ENCODE results near the gene RNASE7. TPM values are rescaled to one million over a fixed set of nuclear protein-coding genes. Genes with fewer than 3 reads are reported as not detected.
A peak's percentile ranks its signal among the peaks of the same experiment; 100 is the strongest.

RNASE7 gene
- total RNA-seq, 1 experiment from 2014 or later, result not detected

DNA sequence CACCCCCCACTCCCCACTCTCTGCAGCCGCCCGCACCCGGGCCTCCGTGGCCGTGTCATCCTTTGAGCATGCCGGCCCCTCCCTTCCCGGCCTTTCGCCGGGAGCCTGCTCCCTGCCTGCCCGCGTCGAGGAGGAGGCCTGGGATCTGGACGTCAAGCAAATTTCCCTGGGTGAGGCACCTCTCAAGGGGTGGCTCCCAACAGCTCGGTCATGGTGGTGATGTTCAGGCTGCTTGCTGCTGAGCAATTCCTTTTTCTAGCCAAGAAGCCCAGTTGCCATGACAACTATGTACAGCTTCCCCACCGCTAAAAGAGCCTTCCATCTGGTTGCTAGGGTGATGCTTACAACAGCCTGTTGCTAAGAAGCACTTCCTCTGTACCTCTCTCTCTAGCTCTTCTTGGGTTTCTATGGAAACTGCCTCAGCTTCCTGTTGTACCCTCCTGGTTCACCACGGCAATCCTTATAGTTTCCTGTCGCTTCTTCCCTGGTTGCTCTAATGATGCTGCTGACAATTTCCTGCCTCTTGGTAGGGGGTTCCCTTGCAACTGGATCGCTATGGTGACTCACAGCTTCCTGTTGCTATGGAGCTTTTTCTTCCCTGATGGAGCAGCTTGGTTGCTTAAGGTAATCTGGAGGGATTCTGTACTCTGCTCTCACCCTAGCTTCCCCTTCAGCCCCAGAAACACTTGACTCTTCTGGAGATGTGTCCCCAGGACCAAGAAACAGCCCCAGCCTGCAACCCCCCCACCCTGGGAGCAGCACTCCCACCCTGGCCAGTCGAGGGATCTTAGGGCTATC is 45.3 kb downstream of the RNASE7 start:
- Histone ChIP-seq H3K9ac (ENCODE audit: low read length) (no peak overlapping the region), H3K4me1 (ENCODE audit: low read length) (0 out of 2 replicates have a peak, but pooled peaks cover 3% of the 10 kb centered on the region), H3K27ac (ENCODE audit: low read length) (no peak overlapping the region), H3K4me3 (ENCODE audit: low read length) (no peak overlapping the region), H3K9me2 (replicated peaks; ENCODE audit: insufficient read depth, low read length) (no peaks in the 10 kb centered on the region), H2AFZ (ENCODE audit: low read length) (no peak overlapping the region), H3K79me2 (ENCODE audit: low read length) (no peaks in the 10 kb centered on the region), H3K27me3 (ENCODE audit: low read length) (no peaks in the 10 kb centered on the region), H3K9me3 (ENCODE audit: low read length) (no peaks in the 10 kb centered on the region), H3K36me3 (ENCODE audit: insufficient read depth, low read length) (no peaks in the 10 kb centered on the region), H4K20me1 (ENCODE audit: insufficient read depth, low read depth, low read length) (no peaks in the 10 kb centered on the region), H3K4me2 (ENCODE audit: low read depth, low read length, poor library complexity, severe bottlenecking) (no peak overlapping the region)
- peak; percentile 84 for DNase-seq

DNA sequence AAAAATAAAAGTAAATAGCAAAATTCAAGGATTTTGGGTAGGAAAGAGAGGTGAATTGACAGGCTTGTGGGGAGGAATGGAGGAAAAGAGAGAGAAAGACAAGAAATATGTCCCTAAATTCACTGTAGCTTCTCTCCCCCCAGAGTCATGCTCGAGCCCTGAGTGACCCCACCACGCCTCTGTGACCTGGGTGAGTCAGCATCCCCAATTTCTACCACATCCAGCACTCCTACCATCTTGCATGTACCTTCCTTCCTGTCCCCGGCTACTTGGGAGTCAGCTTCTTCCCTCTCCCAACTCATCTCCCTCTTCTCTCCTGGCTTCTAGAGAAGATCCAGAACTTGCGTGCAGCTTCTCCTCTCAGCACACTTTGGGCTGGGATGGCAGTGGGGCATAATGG is 46.5 kb downstream of the RNASE7 start:
- Histone ChIP-seq H3K36me3 (ENCODE audit: insufficient read depth, low read length) (no peaks in the 10 kb centered on the region), H2AFZ (ENCODE audit: low read length) (no peak overlapping the region), H3K4me1 (ENCODE audit: low read length) (0 out of 2 replicates have a peak, but pooled peaks cover 3% of the 10 kb centered on the region), H3K9me2 (replicated peaks; ENCODE audit: insufficient read depth, low read length) (no peaks in the 10 kb centered on the region), H3K79me2 (ENCODE audit: low read length) (no peaks in the 10 kb centered on the region), H4K20me1 (ENCODE audit: insufficient read depth, low read depth, low read length) (peaks cover under 1% of the 10 kb centered on the region; the same call in 1 of the 2 replicates), H3K9me3 (ENCODE audit: low read length) (no peaks in the 10 kb centered on the region), H3K4me2 (ENCODE audit: low read depth, low read length, poor library complexity, severe bottlenecking) (no peak overlapping the region), H3K4me3 (ENCODE audit: low read length) (no peak overlapping the region), H3K9ac (ENCODE audit: low read length) (no peak overlapping the region), H3K27me3 (ENCODE audit: low read length) (no peaks in the 10 kb centered on the region), H3K27ac (ENCODE audit: low read length) (no peak overlapping the region)
- no peak for DNase-seq

DNA sequence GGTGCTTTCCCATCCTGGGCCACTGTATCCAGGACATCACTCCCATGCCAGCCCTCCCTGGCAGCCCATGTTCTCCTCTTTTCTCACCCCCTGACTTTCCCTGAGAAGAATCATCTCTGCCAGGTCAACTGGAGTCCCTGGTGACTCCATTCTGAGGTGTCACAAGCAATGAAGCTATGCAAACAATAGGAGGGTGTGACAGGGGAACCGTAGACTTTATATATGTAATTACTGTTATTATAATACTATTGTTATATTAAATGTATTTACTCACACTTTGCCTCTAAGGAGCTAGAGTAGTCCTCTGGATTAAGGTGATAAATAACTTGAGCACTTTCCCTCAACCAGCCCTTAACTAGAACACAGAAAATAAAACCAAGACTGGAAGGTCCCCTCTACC is 47.1 kb downstream of the RNASE7 start:
- no peak overlapping the region for H3K4me2 ChIP-seq (ENCODE audit: low read depth, low read length, poor library complexity, severe bottlenecking)
- no peaks in the 10 kb centered on the region for H3K79me2 ChIP-seq (ENCODE audit: low read length)
- H3K27me3 ChIP-seq (ENCODE audit: low read length), result no peaks in the 10 kb centered on the region
- no peak overlapping the region for H3K27ac ChIP-seq (ENCODE audit: low read length)
- H3K4me3 ChIP-seq (ENCODE audit: low read length), result no peak overlapping the region
- H2AFZ ChIP-seq (ENCODE audit: low read length), result no peak overlapping the region
- no peak overlapping the region for H3K9ac ChIP-seq (ENCODE audit: low read length)
- H3K4me1 ChIP-seq (ENCODE audit: low read length), result 0 out of 2 replicates have a peak, but pooled peaks cover 3% of the 10 kb centered on the region
- no peak for DNase-seq
- H4K20me1 ChIP-seq (ENCODE audit: insufficient read depth, low read depth, low read length), result peaks cover 6% of the 10 kb centered on the region; the same call in 1 of the 2 replicates
- H3K36me3 ChIP-seq (ENCODE audit: insufficient read depth, low read length), result no peaks in the 10 kb centered on the region
- no peaks in the 10 kb centered on the region for H3K9me3 ChIP-seq (ENCODE audit: low read length)
- H3K9me2 ChIP-seq (replicated peaks; ENCODE audit: insufficient read depth, low read length), result no peaks in the 10 kb centered on the region

DNA sequence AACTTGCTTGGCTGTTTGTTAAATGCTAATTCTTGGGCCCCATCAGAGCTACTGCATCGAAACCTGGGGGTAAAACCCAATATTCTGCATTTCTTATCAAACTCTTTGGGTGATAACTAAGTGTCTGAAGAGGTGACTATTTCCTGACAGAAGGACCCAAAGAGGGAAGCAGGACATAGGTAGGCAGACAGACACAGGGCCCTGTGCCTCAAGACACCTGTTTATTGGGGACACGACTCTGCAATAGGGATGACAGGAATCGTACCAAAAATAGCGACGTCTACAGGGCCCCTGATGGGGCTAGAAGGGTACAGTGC is 47.7 kb downstream of the RNASE7 start:
- H3K9ac ChIP-seq (ENCODE audit: low read length), result no peak overlapping the region
- no peak overlapping the region for H2AFZ ChIP-seq (ENCODE audit: low read length)
- H3K79me2 ChIP-seq (ENCODE audit: low read length), result no peaks in the 10 kb centered on the region
- no peak overlapping the region for H3K4me3 ChIP-seq (ENCODE audit: low read length)
- H3K9me2 ChIP-seq (replicated peaks; ENCODE audit: insufficient read depth, low read length), result no peaks in the 10 kb centered on the region
- no peak overlapping the region for H3K4me2 ChIP-seq (ENCODE audit: low read depth, low read length, poor library complexity, severe bottlenecking)
- no peaks in the 10 kb centered on the region for H3K9me3 ChIP-seq (ENCODE audit: low read length)
- no peaks in the 10 kb centered on the region for H3K27me3 ChIP-seq (ENCODE audit: low read length)
- 0 out of 2 replicates have a peak, but pooled peaks cover 3% of the 10 kb centered on the region for H3K4me1 ChIP-seq (ENCODE audit: low read length)
- DNase-seq, result no peak
- H3K27ac ChIP-seq (ENCODE audit: low read length), result no peak overlapping the region
- no peaks in the 10 kb centered on the region for H3K36me3 ChIP-seq (ENCODE audit: insufficient read depth, low read length)
- H4K20me1 ChIP-seq (ENCODE audit: insufficient read depth, low read depth, low read length), result peaks cover 6% of the 10 kb centered on the region; the same call in 1 of the 2 replicates

- Histone ChIP-seq H3K27me3 (ENCODE audit: low read length) (no peaks in the 10 kb centered on the region), H3K4me2 (ENCODE audit: low read depth, low read length, poor library complexity, severe bottlenecking) (no peak overlapping the region), H3K4me1 (ENCODE audit: low read length) (0 out of 2 replicates have a peak, but pooled peaks cover 3% of the 10 kb centered on the region), H3K36me3 (ENCODE audit: insufficient read depth, low read length) (no peaks in the 10 kb centered on the region), H4K20me1 (ENCODE audit: insufficient read depth, low read depth, low read length) (peaks cover 6% of the 10 kb centered on the region; the same call in 1 of the 2 replicates), H3K9me2 (replicated peaks; ENCODE audit: insufficient read depth, low read length) (no peaks in the 10 kb centered on the region), H2AFZ (ENCODE audit: low read length) (no peak overlapping the region), H3K27ac (ENCODE audit: low read length) (no peak overlapping the region), H3K9ac (ENCODE audit: low read length) (no peak overlapping the region), H3K79me2 (ENCODE audit: low read length) (no peaks in the 10 kb centered on the region), H3K4me3 (ENCODE audit: low read length) (no peak overlapping the region), H3K9me3 (ENCODE audit: low read length) (no peaks in the 10 kb centered on the region)
- peak; percentile 66 for DNase-seq
Measured at GRCh38 chr14:21090194-21090939, 48.2 kb downstream of the RNASE7 start.

DNA sequence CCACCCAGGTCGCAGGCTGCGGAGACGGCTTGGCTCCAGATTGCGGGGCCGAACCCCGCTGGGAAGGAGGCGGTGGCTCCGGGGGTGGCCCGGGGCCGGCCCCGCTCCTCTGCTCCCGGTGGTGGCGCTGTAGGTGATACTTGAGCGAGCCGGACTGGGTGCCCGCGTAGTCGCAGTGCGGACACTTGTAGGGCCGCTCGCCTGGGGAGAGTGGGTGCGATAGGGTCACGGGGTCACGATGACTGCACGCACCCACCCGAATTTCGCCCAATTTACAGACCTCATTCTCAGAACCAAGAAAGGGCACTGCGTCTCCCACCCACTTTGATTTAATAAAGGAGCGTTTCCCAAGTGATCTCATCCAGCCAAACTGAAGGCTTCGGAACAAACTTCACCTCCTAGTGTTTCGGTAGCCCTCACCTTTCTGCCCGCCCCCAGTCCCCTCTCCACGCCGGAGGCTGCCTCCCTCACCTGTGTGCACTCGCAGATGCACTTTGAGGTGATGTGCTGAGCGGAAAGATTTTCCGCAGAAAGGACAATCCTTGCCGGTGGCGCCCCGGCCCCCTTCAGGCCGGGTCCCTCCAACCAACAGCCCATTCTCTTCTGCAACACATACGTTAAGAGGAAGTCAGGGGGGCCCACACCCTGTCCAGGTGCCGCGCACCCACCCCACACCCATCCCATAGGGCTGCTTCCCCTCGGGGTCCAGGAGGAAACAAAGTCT is 48.9 kb downstream of the RNASE7 start:
- H3K4me2 ChIP-seq (ENCODE audit: low read depth, low read length, poor library complexity, severe bottlenecking), result no peak overlapping the region

DNA sequence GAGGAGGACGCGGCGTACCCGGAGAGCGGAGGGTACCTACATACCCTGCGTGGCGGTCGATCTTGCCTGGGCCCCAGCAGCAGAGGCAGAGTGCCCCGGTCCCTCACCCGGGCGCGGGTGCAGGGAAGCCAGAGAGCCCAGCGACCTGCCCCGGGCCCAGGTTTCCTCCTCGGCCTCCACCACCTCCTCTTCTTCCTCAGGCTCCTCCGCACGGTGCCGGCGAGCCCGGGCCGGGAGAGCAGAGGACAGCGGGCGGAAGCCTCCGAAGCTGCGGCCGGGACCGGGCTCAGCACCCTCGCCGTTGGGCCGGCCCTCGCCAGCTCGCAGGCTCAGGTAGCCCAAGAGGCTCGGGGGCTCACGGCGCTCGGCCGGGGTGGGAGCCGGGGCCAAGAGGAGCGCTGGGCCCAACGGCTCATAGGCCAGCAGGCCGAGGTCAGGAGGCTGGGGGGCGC is 49.7 kb downstream of the RNASE7 start:
- no peaks in the 10 kb centered on the region for H3K36me3 ChIP-seq (ENCODE audit: insufficient read depth, low read length)
- H4K20me1 ChIP-seq (ENCODE audit: insufficient read depth, low read depth, low read length), result peaks cover 6% of the 10 kb centered on the region; the same call in 1 of the 2 replicates
- no peak overlapping the region for H3K9ac ChIP-seq (ENCODE audit: low read length)
- no peaks in the 10 kb centered on the region for H3K27me3 ChIP-seq (ENCODE audit: low read length)
- H3K9me3 ChIP-seq (ENCODE audit: low read length), result no peaks in the 10 kb centered on the region
- H3K9me2 ChIP-seq (replicated peaks; ENCODE audit: insufficient read depth, low read length), result no peaks in the 10 kb centered on the region
- H3K4me3 ChIP-seq (ENCODE audit: low read length), result no peak overlapping the region
- 0 out of 2 replicates have a peak, but pooled peaks cover 3% of the 10 kb centered on the region for H3K4me1 ChIP-seq (ENCODE audit: low read length)
- no peak for DNase-seq
- H3K4me2 ChIP-seq (ENCODE audit: low read depth, low read length, poor library complexity, severe bottlenecking), result no peak overlapping the region
- H3K79me2 ChIP-seq (ENCODE audit: low read length), result no peaks in the 10 kb centered on the region
- no peak overlapping the region for H2AFZ ChIP-seq (ENCODE audit: low read length)
- no peak overlapping the region for H3K27ac ChIP-seq (ENCODE audit: low read length)

More for the DNA sequence above, 48.9 kb downstream of the RNASE7 start:
- no peak overlapping the region for H2AFZ ChIP-seq (ENCODE audit: low read length)
- no peaks in the 10 kb centered on the region for H3K36me3 ChIP-seq (ENCODE audit: insufficient read depth, low read length)
- H3K4me3 ChIP-seq (ENCODE audit: low read length), result no peak overlapping the region
- no peaks in the 10 kb centered on the region for H3K9me3 ChIP-seq (ENCODE audit: low read length)
- H3K27ac ChIP-seq (ENCODE audit: low read length), result no peak overlapping the region
- H3K9me2 ChIP-seq (replicated peaks; ENCODE audit: insufficient read depth, low read length), result no peaks in the 10 kb centered on the region
- peaks cover 6% of the 10 kb centered on the region; the same call in 1 of the 2 replicates for H4K20me1 ChIP-seq (ENCODE audit: insufficient read depth, low read depth, low read length)
- H3K4me1 ChIP-seq (ENCODE audit: low read length), result 0 out of 2 replicates have a peak, but pooled peaks cover 3% of the 10 kb centered on the region
- no peak for DNase-seq
- H3K79me2 ChIP-seq (ENCODE audit: low read length), result no peaks in the 10 kb centered on the region
- no peak overlapping the region for H3K9ac ChIP-seq (ENCODE audit: low read length)
- H3K27me3 ChIP-seq (ENCODE audit: low read length), result no peaks in the 10 kb centered on the region
